Testis (tissue), 2 donors: ENCODE data around the gene TCERG1L.

Source experiments
- CTCF ChIP-seq, 3 experiments: fragments of 450-650 bp in 2 of 3; fragments of 200-600 bp in 1 of 3; sonication (generic) in 1 of 3; IDR thresholded peaks; one replicate each; pipeline ENCODE4 v1.5.1; 2016 to 2019; ENCODE audit warnings: antibody characterized with exemption in 3 of 3, mild to moderate bottlenecking in 2 of 3, moderate library complexity in 1 of 3
- POLR2A ChIP-seq: fragments of 450-650 bp; IDR thresholded peaks from one replicate; pipeline ENCODE4 v1.6.1; 2017; ENCODE audit warnings: antibody characterized with exemption, mild to moderate bottlenecking, moderate library complexity

- no peak for TF ChIP-seq CTCF (IDR thresholded peaks at IDR 0.05)
- TF ChIP-seq POLR2A: no peak
Observed at GRCh38 chr10:131211559-131211958, 100.0 kb downstream of the TCERG1L start.
